NB4 (cell line): ENCODE data around the gene LDLRAD1.

Experiments used
- MAX ChIP-seq: IDR thresholded peaks from 2 replicates; pipeline ENCODE4 v1.6.1; 2011; ENCODE audit warnings: low read depth, low read length
- POLR2A ChIP-seq: IDR thresholded peaks from 2 replicates; pipeline ENCODE4 v1.6.1; 2011; ENCODE audit warnings: mild to moderate bottlenecking; ENCODE audit not compliant: insufficient read length; ENCODE audit errors: extremely low read depth
- TF ChIP-seq, protein P1 (sequence below): IDR thresholded peaks from one replicate; pipeline ENCODE4 v1.5.1; 2012; ENCODE audit warnings: low read depth, low read length

- TF ChIP-seq, protein P1, sequence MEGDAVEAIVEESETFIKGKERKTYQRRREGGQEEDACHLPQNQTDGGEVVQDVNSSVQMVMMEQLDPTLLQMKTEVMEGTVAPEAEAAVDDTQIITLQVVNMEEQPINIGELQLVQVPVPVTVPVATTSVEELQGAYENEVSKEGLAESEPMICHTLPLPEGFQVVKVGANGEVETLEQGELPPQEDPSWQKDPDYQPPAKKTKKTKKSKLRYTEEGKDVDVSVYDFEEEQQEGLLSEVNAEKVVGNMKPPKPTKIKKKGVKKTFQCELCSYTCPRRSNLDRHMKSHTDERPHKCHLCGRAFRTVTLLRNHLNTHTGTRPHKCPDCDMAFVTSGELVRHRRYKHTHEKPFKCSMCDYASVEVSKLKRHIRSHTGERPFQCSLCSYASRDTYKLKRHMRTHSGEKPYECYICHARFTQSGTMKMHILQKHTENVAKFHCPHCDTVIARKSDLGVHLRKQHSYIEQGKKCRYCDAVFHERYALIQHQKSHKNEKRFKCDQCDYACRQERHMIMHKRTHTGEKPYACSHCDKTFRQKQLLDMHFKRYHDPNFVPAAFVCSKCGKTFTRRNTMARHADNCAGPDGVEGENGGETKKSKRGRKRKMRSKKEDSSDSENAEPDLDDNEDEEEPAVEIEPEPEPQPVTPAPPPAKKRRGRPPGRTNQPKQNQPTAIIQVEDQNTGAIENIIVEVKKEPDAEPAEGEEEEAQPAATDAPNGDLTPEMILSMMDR, result peak; percentile 11
- TF ChIP-seq POLR2A (no peak), MAX (no peak)
These were observed 58.2 kb downstream of the LDLRAD1 start for GRCh38 chr1:53959664-53960250.
